Measurements from ENCODE around the gene BMPR1A. TPM values are rescaled to one million over a fixed set of nuclear protein-coding genes. Genes with fewer than 3 reads are reported as not detected.

BMPR1A gene
- total and polyA plus RNA-seq, 9 of the 15 experiments (the other 6 are each of a cell fraction or from before 2014, with no cell fraction given): 1.6 to 17.5 (median 9.1) TPM

- TF ChIP-seq BRF1 (IDR thresholded peaks at IDR 0.05; ENCODE audit: borderline replicate concordance, extremely low read depth, insufficient read length) (no peak), KLF16 (IDR thresholded peaks at IDR 0.05) (no peak), ZBTB2 (IDR thresholded peaks at IDR 0.05) (no peak), JUND (IDR thresholded peaks at IDR 0.05; ENCODE audit: borderline replicate concordance, low read depth, low read length) (no peak), JUND (tag; IDR thresholded peaks at IDR 0.05; ENCODE audit: borderline replicate concordance, low read depth, low read length) (no peak), PRMT5 (CRISPR knock-in tag; IDR thresholded peaks at IDR 0.05) (no peak), ZNF263 (CRISPR knock-in tag; IDR thresholded peaks at IDR 0.05; ENCODE audit: borderline replicate concordance) (peak; percentile 93), GATAD2A (IDR thresholded peaks at IDR 0.05) (no peak), SRSF9 (IDR thresholded peaks at IDR 0.05; ENCODE audit: borderline replicate concordance, low read depth, low read length) (no peak), MBD1 (CRISPR knock-in tag; IDR thresholded peaks at IDR 0.05) (no peak), FOS (IDR thresholded peaks at IDR 0.05; ENCODE audit: extremely low read depth, insufficient read length) (no peak), ZBTB11 (CRISPR knock-in tag; IDR thresholded peaks at IDR 0.05) (peak in 1 of 3 experiments; percentile 70; a peak in 1 of 6 replicates), NONO (IDR thresholded peaks at IDR 0.05; ENCODE audit: low read depth in 2 of 2, low read length in 1 of 2) (peak in 1 of 2 experiments; percentile 42; a peak in 1 of 4 replicates), HEY1 (CRISPR knock-in tag; IDR thresholded peaks at IDR 0.05; ENCODE audit: borderline replicate concordance) (no peak), MECOM (CRISPR knock-in tag; IDR thresholded peaks at IDR 0.05) (no peak), HNRNPK (IDR thresholded peaks at IDR 0.05; ENCODE audit: low read depth, low read length, poor library complexity, severe bottlenecking) (no peak), ZNF311 (CRISPR knock-in tag; IDR thresholded peaks at IDR 0.05) (no peak), RAD21 (CRISPR knock-in tag; conservative IDR thresholded peaks at IDR 0.05 in 1 of 2, IDR thresholded peaks at IDR 0.05 in 1 of 2) (no peak), ZBTB7A (IDR thresholded peaks at IDR 0.05; ENCODE audit: borderline replicate concordance, control insufficient read depth, low read depth, low read length) (peak; percentile 45; the same call in 1 of the 2 replicates)
These were observed at the start of gene BMPR1A (continued) for GRCh38 chr10:86756511-86757112.

All from K562 (cell line).